SK-N-SH (cell line): ENCODE data around the gene NFKB2. TPM values are rescaled to one million over a fixed set of nuclear protein-coding genes. Genes with fewer than 3 reads are reported as not detected.

Experiments
- CTCF ChIA-PET: fragments of 300-600, 350-600 bp; formaldehyde crosslinking; extraction: SDS; loops from one replicate; lab custom pipeline; 2021; lab: Yijun Ruan, JAX
- POLR2A ChIA-PET: fragments of 350-600 bp; sonication (Branson Sonifier 250); formaldehyde crosslinking; extraction: SDS; loops from one replicate; lab custom pipeline; 2020; ENCODE audit warnings: antibody characterized with exemption, inconsistent platforms; lab: Yijun Ruan, JAX
- DNase-seq: peaks from one replicate; pipeline ENCODE4 v3.0.0; 2012
- H2AFZ ChIP-seq: fragments of 200-600 bp; sonication (generic); 2 replicates; pipeline ENCODE4 v1.8.1; 2016; ENCODE audit warnings: antibody characterized with exemption, mild to moderate bottlenecking, low read depth
- H3F3A ChIP-seq: fragments of 200-600 bp; sonication (generic); replicated peaks from 2 replicates; pipeline ENCODE3; 2016; ENCODE audit warnings: antibody characterized with exemption, mild to moderate bottlenecking; ENCODE audit not compliant: insufficient read depth
- H3K27ac ChIP-seq, 2 experiments: fragments of 200-500 bp in 1 of 2; fragments of 200-600 bp in 1 of 2; sonication (Bioruptor generic) in 1 of 2; sonication (generic), shearing (Covaris generic) in 1 of 2; 2 replicates each; pipeline versions ENCODE4 v1.5.1 to v1.6.1; 2014 to 2016; ENCODE audit warnings: low read depth in 2 of 2, inconsistent platforms in 1 of 2, low read length in 1 of 2, mild to moderate bottlenecking in 1 of 2, mixed read lengths in 1 of 2
- H3K27me3 ChIP-seq: fragments of 200-600 bp; sonication (generic), shearing (Covaris generic); 2 replicates; pipeline ENCODE4 v1.6.1; 2016; ENCODE audit warnings: mixed run types; ENCODE audit not compliant: insufficient read depth
- H3K36me3 ChIP-seq, 2 experiments: fragments of 200-500 bp in 1 of 2; fragments of 200-600 bp in 1 of 2; sonication (Bioruptor generic) in 1 of 2; sonication (generic) in 1 of 2; replicated peaks in 1 of 2; 2 replicates each; pipeline versions ENCODE3 to v1.5.1; 2014 to 2016; ENCODE audit warnings: low read length in 1 of 2, mild to moderate bottlenecking in 1 of 2; ENCODE audit not compliant: insufficient read depth in 2 of 2, control insufficient read depth in 1 of 2
- H3K4me1 ChIP-seq, 2 experiments: fragments of 200-500 bp in 1 of 2; fragments of 200-600 bp in 1 of 2; sonication (Bioruptor generic) in 1 of 2; sonication (generic), shearing (Covaris generic) in 1 of 2; 2 replicates each; pipeline versions ENCODE4 v1.5.1 to v1.6.1; 2014 to 2016; ENCODE audit warnings: low read depth in 1 of 2, low read length in 1 of 2, mixed run types in 1 of 2; ENCODE audit not compliant: insufficient read depth in 2 of 2, control insufficient read depth in 1 of 2
- H3K4me2 ChIP-seq: fragments of 200-600 bp; sonication (generic), shearing (Covaris generic); 2 replicates; pipeline ENCODE4 v1.6.1; 2017; ENCODE audit warnings: mixed run types
- H3K4me3 ChIP-seq, 2 experiments: fragments of 200-500 bp in 1 of 2; fragments of 200-600 bp in 1 of 2; sonication (Bioruptor generic) in 1 of 2; sonication (generic), shearing (Covaris generic) in 1 of 2; 2 replicates each; pipeline versions ENCODE4 v1.5.1 to v1.8.1; 2014 to 2016; ENCODE audit warnings: low read depth in 2 of 2, inconsistent platforms in 1 of 2, low read length in 1 of 2, mild to moderate bottlenecking in 1 of 2, mixed read lengths in 1 of 2, moderate library complexity in 1 of 2
- H3K79me2 ChIP-seq: fragments of 200-600 bp; sonication (generic); 2 replicates; pipeline ENCODE4 v1.8.1; 2017; ENCODE audit warnings: mild to moderate bottlenecking; ENCODE audit not compliant: insufficient read depth
- H3K9ac ChIP-seq: fragments of 200-600 bp; sonication (generic); 2 replicates; pipeline ENCODE4 v1.6.1; 2017; ENCODE audit warnings: mixed run types
- H3K9me2 ChIP-seq: fragments of 200-600 bp; sonication (generic); 2 replicates; pipeline ENCODE4 v1.6.1; 2017; ENCODE audit warnings: mixed run types
- H3K9me3 ChIP-seq: fragments of 200-600 bp; sonication (generic); 2 replicates; pipeline ENCODE4 v1.6.1; 2017; ENCODE audit warnings: mixed run types, mild to moderate bottlenecking, moderate library complexity
- H4K20me1 ChIP-seq: fragments of 200-600 bp; sonication (generic); 2 replicates; pipeline ENCODE4 v1.6.1; 2017; ENCODE audit warnings: mild to moderate bottlenecking, mixed run types; ENCODE audit not compliant: insufficient read depth
- CTCF ChIP-seq: fragments of 200-600 bp; sonication (generic); IDR thresholded peaks from 2 replicates; pipeline ENCODE4 v1.6.1; 2017; ENCODE audit warnings: antibody characterized with exemption, mild to moderate bottlenecking, moderate library complexity
- EP300 ChIP-seq, 2 experiments: IDR thresholded peaks; 2 replicates each; pipeline versions ENCODE4 v1.4.0 to v1.6.1; 2012; ENCODE audit warnings: borderline replicate concordance in 1 of 2, low read depth in 1 of 2, low read length in 1 of 2
- GABPA ChIP-seq: IDR thresholded peaks from 2 replicates; pipeline ENCODE4 v1.4.0; 2012; ENCODE audit warnings: low read depth, mild to moderate bottlenecking
- IRF3 ChIP-seq: fragments of 150-350 bp; IDR thresholded peaks from 2 replicates; pipeline ENCODE4 v1.6.1; 2016; ENCODE audit warnings: mild to moderate bottlenecking, low read depth, low read length
- JUND ChIP-seq: IDR thresholded peaks from 2 replicates; pipeline ENCODE4 v1.4.0; 2012
- MEF2A ChIP-seq: IDR thresholded peaks from 2 replicates; pipeline ENCODE4 v1.4.0; 2012; ENCODE audit warnings: low read depth, borderline replicate concordance
- MXI1 ChIP-seq: IDR thresholded peaks from 2 replicates; pipeline ENCODE4 v1.6.1; 2012; ENCODE audit warnings: mild to moderate bottlenecking, low read depth, low read length, improper control_type of control experiment
- NFIC ChIP-seq: IDR thresholded peaks from 2 replicates; pipeline ENCODE4 v1.4.0; 2012; ENCODE audit warnings: borderline replicate concordance
- NRF1 ChIP-seq: IDR thresholded peaks from 2 replicates; pipeline ENCODE4 v1.6.1; 2012; ENCODE audit warnings: low read depth, mild to moderate bottlenecking, low read length
- POLR2AphosphoS5 ChIP-seq: IDR thresholded peaks from 2 replicates; pipeline ENCODE4 v1.6.1; 2012; ENCODE audit warnings: low read depth, low read length
- SIN3A ChIP-seq: IDR thresholded peaks from 2 replicates; pipeline ENCODE4 v1.6.1; 2012; ENCODE audit warnings: low read depth, mild to moderate bottlenecking, low read length, moderate library complexity, borderline replicate concordance
- SMC3 ChIP-seq: IDR thresholded peaks from 2 replicates; pipeline ENCODE4 v1.6.1; 2012; ENCODE audit warnings: low read depth, low read length, improper control_type of control experiment
- TAF1 ChIP-seq: IDR thresholded peaks from 2 replicates; pipeline ENCODE4 v1.6.1; 2012; ENCODE audit warnings: low read depth, mild to moderate bottlenecking, low read length, moderate library complexity, borderline replicate concordance
- TCF12 ChIP-seq: IDR thresholded peaks from 2 replicates; pipeline ENCODE4 v1.4.0; 2012
- TEAD4 ChIP-seq: IDR thresholded peaks from 2 replicates; pipeline ENCODE4 v1.4.0; 2012; ENCODE audit warnings: mild to moderate bottlenecking, borderline replicate concordance; ENCODE audit not compliant: insufficient read depth
- USF1 ChIP-seq: IDR thresholded peaks from 2 replicates; pipeline ENCODE4 v1.4.0; 2012; ENCODE audit warnings: low read depth, borderline replicate concordance
- WGBS: methylation state at CpG from one replicate; pipeline ENCODE4 v1.1.6; 2017; ENCODE audit warnings: low lambda C conversion rate; 5-methylcytosine and 5-hydroxymethylcytosine counted together
- polyA plus RNA-seq, 3 experiments: library from polyadenylated mRNA; depleted of rRNA; stranded (reverse); fragments of >200 nt; gene quantifications; 2 replicates each; pipeline ENCODE4 v1.2.3, GENCODE V29; 2012

Gene NFKB2
- polyA plus RNA-seq, 1 of the 3 experiments (the other 2 are of a cell fraction), result 26.6 TPM

- TF ChIP-seq NFIC, result no peak
- no peak for TF ChIP-seq IRF3
- no peak for TF ChIP-seq SIN3A
- TF ChIP-seq TEAD4, result no peak
- TF ChIP-seq POLR2AphosphoS5, result no peak
- no peak for TF ChIP-seq EP300 (IDR thresholded peaks at IDR 0.05; ENCODE audit: borderline replicate concordance in 1 of 2, low read depth in 1 of 2, low read length in 1 of 2)
- no peak for TF ChIP-seq GABPA
- TF ChIP-seq NRF1, result no peak
- TF ChIP-seq USF1, result no peak
- no peak for TF ChIP-seq JUND
- no peak for TF ChIP-seq TAF1
- TF ChIP-seq, all 33 proteins: peak for 0
- Histone ChIP-seq H3K4me3 (no peak overlapping the region), H3K36me3 (no peaks in the 10 kb centered on the region), H3K27ac (no peak overlapping the region), H3K4me1 (peaks cover 0 to 28% of the 10 kb centered on the region in 2 experiments; a peak in 2 of 4 replicates), H3K9ac (no peak overlapping the region), H3K9me3 (no peaks in the 10 kb centered on the region), H3K9me2 (no peaks in the 10 kb centered on the region), H3K27me3 (no peaks in the 10 kb centered on the region), H2AFZ (no peak overlapping the region), H3F3A (peaks cover 12% of the 10 kb centered on the region), H3K79me2 (no peaks in the 10 kb centered on the region), H3K4me2 (no peak overlapping the region), H4K20me1 (no peaks in the 10 kb centered on the region)
- POLR2A ChIA-PET, result no interaction called here
- CTCF ChIA-PET, result interaction anchor here (18.3 kb wide), 1 partner anchor 16 kb away, joined by 359 read pairs; the partner anchor contains the start of gene NFKB2
- 59% methylated on average over 6 of the region's 20 CpGs for WGBS
- DNase-seq, result no peak
Observed at GRCh38 chr10:102416695-102417094, 21.2 kb downstream of the NFKB2 start.

GRCh38 chr10:102418622-102419268 lies 23.2 kb downstream of the NFKB2 start, which contains the start of gene PSD:
TSS of gene PSD (minus strand) at chr10:102418785. CDS start at chr10:102417038, 1,747 bp downstream.
- peaks cover 0 to 29% of the 10 kb centered on the region in 2 experiments; a peak in 2 of 4 replicates for H3K4me1 ChIP-seq
- peak within 1 kb of the TSS; percentile 85; the same call in 1 of the 2 replicates for H2AFZ ChIP-seq

More at GRCh38 chr10:102418622-102419268, 23.2 kb downstream of the NFKB2 start, which contains the start of gene PSD:
- Histone ChIP-seq H3F3A (peaks cover 15% of the 10 kb centered on the region), H3K9ac (no peak within 1 kb of the TSS), H4K20me1 (no peaks in the 10 kb centered on the region), H3K4me3 (peak within 1 kb of the TSS; percentile 77 to 90), H3K36me3 (peaks cover 0 to 9% of the 10 kb centered on the region in 2 experiments), H3K27ac (peak within 1 kb of the TSS in 1 of 2 experiments; percentile 99; a peak in 2 of 4 replicates), H3K4me2 (peak within 1 kb of the TSS; percentile 84)
- 5% methylated on average over 27 of the region's 45 CpGs for WGBS
- POLR2A ChIA-PET, result interaction anchor here (4.2 kb wide), 1 partner anchor 13 kb away, joined by 41 read pairs; the partner anchor contains the start of gene CUEDC2
- no peak for TF ChIP-seq GABPA
- peak; percentile 77 for TF ChIP-seq MXI1
- TF ChIP-seq SMC3, result no peak
- TF ChIP-seq JUND, result no peak
- TF ChIP-seq CTCF, result no peak
- no peak for TF ChIP-seq NRF1
- no peak for TF ChIP-seq TCF12
- TF ChIP-seq MEF2A, result no peak
- TF ChIP-seq, all 33 proteins: peak for 1
- CTCF ChIA-PET, result interaction anchor here (1.8 to 18.3 kb wide), 3 partner anchors 9 to 188 kb away, joined by 4 to 359 read pairs (median 8); partner anchors contain the start of gene NFKB2
- no peaks in the 10 kb centered on the region for H3K9me3 ChIP-seq
- H3K27me3 ChIP-seq, result no peaks in the 10 kb centered on the region
- DNase-seq, result peak; percentile 94
- no peaks in the 10 kb centered on the region for H3K79me2 ChIP-seq
- no peaks in the 10 kb centered on the region for H3K9me2 ChIP-seq
